Stimulated activated CD8-positive, alpha-beta memory T cell treated with anti-CD3 and anti-CD28 coated beads, Interleukin-7, amount 100 ng/mL, for 24 hours (primary cell): Measurements from ENCODE around the gene R3HDM4.
"Not testable (repeated sequence)": the region's sequence is repeated elsewhere in the genome, so short reads cannot be mapped to it uniquely, and the experiment has no call there.

ENCODE experiments used
- DNase-seq: peaks from one replicate; pipeline ENCODE4 v3.0.0-alpha.2; 2020; ENCODE audit warnings: low read depth

Gene R3HDM4

DNA sequence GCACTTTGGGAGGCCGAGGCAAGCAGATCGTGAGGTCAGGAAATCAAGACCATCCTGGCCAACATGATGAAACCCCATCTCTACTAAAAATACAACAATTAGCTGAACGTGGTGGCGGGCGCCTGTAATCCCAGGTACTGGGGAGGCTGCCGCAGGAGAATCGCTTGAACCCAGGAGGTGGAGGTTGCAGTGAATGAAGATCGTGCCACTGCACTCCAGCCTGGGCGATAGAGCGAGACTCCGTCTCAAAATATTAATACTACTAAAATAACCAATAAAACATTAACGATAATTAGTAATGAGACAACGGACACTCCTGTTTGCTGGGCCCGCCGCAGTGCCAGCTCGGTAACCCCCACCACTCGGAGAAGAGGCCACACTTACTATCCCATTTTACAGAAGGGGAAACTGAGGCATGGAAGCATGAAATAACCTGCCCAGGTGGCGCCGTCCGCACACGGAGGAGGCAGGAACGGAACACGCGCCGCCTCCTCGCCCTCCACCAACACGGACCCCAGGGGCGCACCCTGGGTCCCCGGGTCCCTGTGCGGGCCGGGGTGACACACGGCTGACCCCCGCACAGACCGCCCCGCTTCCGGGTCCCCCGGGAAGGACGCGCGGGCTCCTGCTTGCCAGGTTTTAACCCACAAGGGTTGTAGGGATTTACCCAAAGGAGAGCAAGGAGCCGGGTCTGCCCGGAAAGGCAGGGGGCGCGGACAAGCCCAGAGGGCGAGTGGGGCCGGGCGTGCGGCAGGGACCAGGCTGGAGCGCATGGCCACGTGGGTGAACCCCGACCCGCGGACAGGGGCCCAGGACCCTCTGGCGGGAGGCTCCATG, 1.6 kb downstream of the R3HDM4 start:
- no peak for DNase-seq

DNA sequence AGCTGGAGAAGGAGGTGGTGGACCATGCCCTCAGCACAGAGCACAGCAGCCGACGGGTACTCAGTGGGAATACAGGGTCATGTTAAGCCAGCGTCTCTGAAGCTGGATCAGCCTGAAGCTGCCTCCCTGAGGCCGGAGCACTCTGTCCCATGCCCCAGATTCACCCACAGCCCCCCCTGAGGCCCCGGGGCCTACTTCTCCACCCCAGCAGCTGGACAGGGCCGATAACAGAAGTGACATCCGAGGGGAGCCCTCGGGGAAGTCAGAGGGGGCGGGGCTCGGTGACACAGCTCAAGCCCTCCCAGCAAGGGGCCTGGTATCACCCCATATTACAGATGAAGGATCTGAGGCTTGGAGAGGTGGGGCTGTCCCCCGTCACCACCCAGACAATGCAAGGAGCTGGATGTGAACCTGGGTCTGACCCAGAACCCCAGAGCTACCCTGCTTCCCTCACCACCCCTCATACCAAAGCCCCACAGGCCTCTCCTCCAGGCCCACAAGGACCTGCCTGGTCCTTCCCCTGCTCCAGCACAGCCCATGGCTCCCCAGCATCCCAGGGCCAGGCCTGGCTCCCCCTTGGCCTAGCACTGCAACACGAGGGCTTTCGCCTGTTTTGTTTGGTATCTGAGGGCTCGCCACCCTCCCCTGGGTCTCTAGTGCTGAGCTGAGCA, 5.7 kb downstream of the R3HDM4 start:
- DNase-seq, result no peak

DNA sequence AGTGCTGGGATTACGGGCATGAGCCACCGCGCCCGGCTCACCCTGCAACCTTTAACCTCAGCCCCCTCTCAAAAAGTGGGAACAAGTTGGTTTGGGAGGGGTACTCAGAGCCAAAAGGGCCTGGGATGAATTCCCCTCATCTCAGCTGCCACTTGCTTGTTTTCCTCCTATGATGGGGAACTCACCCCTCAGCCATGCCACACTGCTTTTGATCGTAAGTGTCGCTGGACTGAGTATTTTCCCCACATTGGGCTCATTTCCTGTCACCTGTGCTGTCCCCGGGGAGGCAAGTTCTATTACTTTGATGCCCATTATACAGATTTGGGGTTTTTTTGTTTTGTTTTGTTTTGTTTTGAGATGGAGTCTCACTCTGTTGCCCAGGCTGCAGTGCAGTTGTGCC, 6.5 kb downstream of the R3HDM4 start:
- no peak for DNase-seq

DNA sequence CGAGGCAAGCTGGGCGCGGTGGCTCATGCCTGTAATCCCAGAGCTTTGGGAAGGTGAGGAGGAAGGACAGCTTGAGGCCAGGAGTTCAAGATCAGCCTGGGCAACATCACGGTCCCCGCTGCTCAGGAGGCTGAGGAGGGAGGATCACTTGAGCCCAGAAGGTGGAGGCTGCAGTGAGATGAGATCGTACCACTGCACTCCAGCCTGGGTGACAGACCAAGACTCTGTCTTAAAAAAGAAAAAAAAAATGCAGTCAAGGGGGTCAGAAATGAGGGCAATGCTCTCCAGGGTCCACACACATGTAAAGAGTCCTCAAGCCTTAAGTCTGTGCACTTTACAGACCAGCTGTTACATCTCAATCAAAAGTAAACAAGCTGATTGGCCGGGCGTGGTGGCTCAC, 8.5 kb downstream of the R3HDM4 start:
- DNase-seq, result no peak

DNA sequence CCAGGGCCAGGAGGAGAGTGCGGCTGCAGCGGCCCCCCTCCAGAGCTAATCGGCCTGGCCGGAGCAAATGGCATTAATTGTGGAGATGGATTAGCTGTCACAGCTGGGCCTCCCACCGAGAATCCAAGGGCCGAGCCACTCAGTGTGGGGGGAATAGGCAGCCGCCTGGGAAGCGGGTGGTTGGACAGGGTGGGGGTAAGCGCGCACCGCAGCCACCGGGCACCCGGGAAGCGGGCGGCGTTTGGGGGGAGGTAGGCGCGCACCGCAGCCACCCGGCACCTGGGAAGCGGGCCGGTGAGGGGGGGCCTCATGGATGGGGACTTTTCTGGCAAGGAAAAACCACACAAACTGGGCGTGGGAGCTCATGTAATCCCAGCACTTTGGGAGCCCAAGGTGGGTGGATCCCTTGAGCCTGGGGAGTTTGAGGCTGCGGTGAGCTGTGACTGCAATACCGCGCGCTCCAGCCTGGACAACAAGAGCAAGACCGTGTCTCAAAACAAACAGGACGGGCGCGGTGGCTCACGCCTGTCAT, 9.7 kb downstream of the R3HDM4 start:
- no peak for DNase-seq

DNA sequence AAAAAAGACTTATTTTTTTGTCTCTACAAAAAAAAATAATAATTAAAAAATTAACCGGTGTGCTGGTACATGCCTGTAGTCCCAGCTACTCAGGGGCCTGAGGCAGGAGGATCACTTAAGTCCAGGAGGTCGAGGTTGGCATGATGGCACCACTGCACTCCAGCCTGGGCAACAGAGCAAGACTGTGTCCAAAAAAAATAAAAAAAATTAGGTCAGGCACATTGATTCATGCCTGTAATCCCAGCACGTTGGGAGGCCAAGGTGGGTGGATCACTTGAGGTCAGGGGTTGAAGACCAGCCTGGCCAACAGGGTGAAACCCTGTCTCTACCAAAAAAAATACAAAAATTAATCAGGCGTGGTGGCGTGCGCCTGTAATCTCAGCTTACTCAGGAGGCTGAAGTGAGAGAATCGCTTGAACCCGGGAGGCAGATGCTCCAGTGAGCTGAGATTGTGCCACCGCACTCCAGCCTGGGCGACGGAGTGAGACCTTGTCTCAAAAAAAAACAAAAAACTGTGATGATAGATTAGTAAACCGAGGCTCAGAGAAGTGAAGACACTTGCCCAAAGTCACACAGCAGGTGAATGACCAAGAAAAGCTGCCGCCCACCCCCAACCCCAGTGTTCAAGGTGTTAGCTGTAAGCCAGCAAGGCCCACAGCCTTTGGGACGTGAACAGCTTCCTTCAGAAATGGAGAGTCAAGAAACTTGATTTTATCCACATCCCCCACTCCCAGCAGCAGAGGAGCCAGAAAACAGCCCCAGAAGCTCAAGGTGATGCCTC, 10.4 kb downstream of the R3HDM4 start:
- DNase-seq, result no peak

DNA sequence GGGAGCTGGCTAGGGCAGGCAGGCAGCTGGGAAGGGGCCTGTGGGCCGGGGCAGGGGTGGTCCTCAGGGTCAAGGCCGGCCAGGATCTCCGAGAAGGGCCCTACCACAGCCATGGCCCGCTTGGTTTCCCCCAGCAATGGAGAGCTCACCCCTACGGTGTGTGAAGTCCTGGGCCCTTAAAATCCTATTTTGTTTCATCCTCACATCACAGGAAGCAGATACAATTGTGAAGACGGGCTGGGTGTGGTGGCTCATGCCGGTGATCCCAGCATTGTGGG, 11.0 kb downstream of the R3HDM4 start:
- no peak for DNase-seq

DNA sequence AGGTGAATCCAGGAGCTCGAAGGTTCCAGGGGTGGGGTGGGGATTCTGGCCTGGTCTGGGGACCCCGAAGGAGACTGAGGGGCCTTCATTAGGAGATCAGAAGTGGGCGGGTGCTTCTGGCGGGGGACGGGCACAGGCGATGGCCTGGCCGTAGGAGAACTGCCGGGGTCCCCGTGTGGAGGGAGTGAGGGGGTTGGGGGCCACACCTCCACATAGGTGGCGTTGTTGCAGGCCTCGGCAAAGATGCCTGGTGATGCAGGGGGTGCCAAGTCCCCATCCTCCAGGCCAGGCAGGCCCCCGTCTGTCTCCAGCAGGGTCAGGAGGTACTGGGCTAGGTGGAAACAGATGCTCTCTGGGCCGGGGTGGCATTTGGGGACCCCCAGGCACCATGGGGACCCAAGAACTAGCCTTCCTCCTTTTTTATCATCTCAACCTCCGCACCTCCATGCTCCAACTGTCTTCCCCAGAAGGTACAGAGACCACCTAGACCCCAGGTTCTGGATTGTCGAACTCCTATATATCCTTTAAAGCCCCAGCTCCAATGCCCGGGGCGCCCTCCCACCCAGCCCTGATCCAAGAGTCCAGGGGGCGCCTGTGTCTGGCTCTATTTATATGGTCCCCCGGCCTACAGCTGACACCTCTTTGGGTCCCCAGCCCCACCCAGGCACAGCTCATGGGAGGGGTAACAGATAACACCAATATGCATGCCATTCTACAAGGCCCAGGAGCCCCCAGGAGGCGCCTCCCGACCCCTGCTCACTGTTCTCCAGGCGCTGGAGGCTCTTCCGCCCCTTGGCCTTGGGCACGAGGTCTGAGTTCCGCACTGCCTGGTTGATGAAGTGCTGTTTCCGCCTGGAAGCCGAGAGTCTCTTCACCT, 11.6 kb downstream of the R3HDM4 start:
- DNase-seq, result no peak

DNA sequence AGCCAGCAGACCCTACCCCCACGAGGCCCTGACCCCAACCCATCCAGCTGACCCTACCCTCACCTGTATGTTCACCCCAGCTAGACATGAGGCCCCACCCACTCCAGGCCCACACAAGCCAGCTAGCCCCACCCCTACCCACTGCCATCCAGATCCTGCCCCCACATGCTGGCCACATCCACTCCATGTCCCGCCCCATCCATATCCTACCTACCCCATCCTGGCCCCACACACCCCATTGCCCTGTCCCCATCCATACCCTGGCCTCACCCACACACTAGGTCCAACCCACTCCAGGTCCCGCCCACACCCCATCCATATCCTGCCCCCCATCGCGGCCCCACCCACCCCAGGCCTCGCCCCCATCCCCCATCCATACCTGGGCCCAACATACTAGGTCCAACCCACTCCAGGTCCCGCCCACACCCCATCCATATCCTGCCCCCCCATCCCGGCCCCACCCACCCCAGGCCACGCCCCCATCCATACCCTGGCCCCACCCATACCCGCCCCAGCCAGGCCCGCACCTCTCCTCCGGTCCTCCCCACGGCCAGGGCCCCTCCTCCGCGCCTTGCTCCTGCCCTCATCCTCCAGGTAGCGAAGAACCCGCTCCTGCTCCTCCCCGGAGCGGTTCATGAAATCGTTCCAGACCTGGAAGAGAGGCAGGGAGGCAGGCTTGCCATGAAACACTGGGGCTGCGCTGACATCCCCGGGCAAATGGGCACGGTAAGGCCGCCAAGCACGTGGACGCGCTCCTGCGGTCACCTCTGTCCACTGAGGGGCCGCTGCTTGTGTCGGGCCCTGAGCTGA, 12.5 kb downstream of the R3HDM4 start:
- DNase-seq, result no peak

DNA sequence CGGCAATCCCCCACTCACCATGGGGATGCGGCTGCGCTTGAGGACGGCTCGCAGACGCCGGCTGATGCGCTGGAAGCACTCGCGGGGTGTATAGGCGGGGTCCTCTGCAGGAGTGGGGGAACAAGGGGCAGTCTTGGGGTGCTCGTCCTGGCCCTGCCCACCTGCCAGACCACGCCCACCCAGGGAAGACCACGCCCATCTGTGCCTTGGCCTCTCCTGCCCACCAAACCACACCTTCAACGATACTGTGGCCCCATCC, 13.0 kb downstream of the R3HDM4 start:
- no peak for DNase-seq

DNA sequence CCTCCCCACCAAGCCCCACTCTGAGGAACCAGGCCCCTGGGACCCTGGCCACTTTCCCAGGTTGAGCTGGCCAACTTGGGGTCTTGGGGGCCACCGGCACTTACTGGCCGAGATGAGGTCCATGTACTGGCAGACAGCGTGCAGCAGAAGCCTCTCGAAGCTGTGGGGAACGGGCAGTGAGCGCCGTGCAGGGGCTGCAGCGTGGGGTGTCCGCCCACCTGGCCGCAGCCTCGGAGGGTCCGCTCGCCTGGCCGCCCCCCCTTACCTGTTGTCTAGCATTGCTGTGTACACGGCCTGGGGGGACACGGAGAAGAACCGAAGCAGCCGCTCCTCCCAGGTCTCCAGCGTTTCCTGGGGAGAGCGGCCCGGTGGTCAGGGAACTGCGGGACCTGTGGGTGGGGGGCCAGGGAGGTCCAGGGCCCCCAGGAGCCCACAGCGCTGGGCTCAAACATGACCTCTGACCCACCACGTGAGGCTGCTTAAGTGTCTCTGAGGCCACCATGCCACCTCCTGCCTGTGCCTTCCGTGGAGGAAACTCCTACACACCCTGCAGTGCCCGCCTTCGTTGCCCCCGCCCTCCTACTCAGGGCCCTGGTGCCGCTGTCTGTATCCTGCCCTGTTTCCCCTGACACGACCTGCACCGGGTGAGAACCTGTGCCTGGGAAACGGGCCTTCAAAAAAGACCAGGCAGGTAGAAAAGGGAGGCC, 13.5 kb downstream of the R3HDM4 start:
- DNase-seq, result no peak

DNA sequence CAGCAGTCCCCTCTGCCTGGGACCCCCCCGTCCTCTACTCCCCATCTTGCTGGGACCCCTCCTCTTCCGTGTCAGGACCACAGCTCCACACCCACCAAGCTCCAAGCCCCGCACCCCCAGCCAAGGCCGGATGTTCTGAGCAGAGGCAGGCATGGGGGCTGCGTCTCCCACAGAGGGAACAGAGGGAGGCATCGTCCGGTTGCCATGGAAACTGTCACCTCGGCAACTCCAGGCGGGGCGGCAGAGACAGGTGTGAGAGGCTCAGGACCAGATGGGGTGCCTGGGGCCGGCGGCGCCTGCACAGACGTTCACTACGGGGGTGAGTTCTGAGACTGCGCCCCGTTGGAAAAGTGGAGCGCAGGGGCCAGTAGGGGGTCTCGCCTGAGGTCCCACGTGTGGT, 14.4 kb downstream of the R3HDM4 start:
- DNase-seq, result no peak

DNA sequence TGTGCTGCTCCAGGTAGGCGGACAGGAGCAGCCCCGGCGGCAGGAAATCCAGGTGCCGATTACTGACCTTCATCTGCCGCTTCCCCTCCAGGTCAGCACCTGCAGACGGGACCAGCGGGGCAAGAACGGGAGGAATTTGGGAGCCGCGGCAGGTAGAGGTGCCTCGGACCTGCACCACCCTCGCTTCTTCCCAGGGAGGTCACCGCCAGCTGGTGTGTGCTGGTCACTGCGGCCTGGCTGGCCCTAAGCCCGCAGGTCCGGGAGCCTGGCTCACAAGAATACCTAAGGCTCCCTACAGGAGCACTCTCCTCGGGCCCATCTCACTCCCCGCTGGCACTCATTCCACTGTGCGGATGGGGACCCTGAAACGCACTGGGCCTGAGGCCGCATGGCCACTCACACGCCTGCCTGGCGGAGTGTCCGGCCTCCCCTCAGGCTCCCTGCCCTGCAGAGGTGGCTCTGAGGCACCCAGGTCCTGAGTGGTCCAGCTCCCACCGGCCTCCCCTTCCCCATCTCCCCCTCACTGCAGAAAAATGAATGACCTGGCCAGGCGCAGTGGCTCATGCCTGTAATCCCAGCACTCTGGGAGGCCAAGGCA, 15.5 kb downstream of the R3HDM4 start:
- no peak for DNase-seq

DNA sequence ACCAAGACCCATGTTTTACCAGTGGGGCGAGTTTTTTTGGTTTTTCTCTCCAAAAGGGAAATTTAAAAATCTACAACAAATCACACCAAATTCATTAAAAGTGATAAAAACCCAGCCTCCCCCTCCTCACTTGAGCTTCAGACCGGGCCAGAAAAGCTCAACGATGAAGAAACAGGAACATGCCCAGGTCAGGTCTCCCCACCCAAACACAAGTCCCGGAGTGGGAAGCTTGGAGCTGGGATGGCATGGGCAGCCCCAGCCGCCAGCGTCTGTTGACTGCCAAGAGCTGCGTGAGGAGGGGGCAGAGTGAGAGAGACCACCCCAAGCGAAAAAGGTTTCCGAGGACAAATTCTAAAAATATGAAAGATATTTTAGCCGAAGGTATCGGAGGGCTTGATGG, 16.0 kb downstream of the R3HDM4 start:
- no peak for DNase-seq

DNA sequence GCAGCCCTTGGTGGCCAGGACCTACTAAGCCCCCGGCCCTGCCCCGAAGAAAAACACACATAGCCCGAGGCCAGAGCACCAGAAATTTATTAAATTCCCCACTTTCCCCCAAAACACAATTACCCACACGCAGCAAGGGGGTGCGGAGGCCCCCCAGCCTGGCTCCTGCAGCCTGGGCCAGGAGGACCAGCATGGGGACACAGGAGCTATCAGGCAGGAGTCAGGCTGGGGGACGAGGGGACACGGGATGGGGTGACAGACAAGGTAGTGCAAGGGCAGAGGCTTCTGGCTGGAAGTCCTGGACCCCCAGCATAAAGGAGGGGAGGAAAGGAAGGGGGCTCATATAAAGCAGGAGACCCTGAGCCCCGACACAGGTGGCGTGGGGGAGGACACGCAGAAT, 16.6 kb downstream of the R3HDM4 start:
- no peak for DNase-seq

DNA sequence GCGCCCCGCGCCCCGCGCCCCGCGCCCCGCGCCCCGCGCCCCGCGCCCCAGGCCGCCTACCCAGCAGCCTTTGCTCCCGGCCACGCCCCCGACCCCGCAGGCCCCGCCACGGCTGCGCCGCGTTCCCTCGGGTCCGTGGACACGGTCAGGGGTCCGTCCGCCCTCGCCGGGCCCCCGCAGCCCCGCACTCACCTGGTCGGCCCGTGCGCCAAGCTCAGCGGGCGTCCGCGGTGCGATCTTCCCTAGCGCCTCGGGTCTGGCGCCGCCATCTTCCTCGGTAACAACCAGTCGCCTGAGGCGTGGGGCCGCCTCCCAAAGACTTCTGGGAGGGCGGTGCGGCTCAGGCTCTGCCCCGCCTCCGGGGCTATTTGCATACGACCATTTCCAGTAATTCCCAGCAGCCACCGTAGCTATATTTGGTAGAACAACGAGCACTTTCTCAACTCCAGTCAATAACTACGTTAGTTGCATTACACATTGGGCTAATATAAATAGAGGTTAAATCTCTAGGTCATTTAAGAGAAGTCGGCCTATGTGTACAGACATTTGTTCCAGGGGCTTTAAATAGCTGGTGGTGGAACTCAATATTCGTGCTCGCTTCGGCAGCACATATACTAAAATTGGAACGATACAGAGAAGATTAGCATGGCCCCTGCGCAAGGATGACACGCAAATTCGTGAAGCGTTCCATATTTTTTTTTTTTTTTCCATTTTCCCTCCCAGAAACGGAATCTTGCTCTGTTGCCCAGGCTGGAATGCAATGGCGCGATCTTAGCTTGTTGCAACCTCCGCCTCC, 19.9 kb downstream of the R3HDM4 start, which contains the start of the genes MED16 and RNU6-9:
MED16 (minus strand) TSS at position 294 of the 796 bp plus-strand sequence. CDS start 2,056 bp downstream, outside the sequence.
RNU6-9 (plus strand) TSS at position 591 of the 796 bp plus-strand sequence.
- no peak for DNase-seq

DNA sequence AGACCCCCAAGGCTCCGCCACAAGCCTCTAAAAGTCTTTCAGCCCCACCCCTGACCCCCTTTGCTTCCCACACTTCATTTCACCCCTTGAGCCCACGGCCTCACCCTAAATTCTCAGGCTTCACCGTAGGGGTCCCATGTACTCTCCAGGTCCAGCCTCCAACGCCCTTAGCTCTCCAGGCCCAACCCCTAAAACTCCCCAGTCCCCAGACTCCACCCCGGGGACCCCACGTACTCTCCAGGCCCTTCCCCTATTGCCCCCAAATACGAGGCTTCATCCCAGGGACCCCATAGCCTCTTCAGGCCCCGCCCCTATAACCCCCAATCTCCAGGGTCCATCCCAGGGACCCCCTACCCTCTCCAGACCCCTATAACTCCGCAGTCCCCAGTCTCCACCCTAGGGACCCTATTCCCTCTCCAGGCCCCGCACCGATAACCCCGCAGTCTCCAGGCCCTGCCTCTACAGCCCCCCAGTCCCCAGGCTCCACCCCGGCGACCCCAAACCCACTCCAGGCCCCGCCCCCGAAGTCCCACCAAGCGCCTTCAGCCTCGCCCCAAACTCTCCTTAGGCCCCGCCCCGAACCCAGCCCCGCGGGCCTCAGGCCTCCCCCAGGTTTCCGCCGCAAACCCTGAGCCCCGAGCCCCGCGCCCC, 20.7 kb downstream of the R3HDM4 start:
- DNase-seq, result no peak

DNA sequence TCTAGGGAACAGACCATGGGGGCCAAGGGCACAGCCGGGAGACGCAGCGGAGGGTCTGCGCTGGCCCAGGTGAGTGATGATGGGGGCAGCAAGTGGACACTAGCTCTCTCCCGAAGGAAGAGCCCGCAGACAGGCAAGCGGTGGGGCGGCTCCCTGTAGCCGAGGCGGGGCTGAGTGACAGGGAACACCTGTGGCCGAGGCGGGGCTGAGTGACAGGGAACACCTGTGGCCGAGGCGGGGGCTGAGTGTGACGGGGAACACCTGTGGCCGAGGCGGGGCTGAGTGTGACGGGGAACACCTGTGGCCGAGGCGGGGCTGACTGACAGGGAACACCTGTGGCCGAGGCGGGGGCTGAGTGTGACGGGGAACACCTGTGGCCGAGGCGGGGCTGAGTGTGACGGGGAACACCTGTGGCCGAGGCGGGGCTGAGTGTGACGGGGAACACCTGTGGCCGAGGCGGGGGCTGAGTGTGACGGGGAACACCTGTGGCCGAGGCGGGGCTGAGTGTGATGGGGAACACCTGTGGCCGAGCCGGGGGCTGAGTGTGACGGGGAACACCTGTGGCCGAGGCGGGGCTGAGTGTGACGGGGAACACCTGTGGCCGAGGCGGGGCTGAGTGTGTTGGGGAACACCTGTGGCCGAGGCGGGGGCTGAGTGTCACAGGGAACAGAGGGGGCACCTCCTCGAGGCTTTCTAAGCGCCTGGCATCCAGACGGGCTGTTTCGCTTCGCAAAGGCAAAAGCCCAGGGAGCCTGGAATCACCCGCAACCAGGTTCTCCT, 21.4 kb downstream of the R3HDM4 start:
- DNase-seq, result not testable (repeated sequence)
